ENCODE data around the gene CFDP1. TPM values are rescaled to one million over a fixed set of nuclear protein-coding genes. Genes with fewer than 3 reads are reported as not detected.

Gene CFDP1
- total and polyA plus RNA-seq, 2 of the 13 experiments (the other 11 are each of a cell fraction or from before 2014, with no cell fraction given) = 78.6 to 153 TPM

- no TSS peak for BruUV-seq (replicated peaks)
- DNase-seq (ENCODE audit: low spot score) = no peak
- Histone ChIP-seq H3K4me3 (replicated peaks in 1 of 3; ENCODE audit: insufficient read depth in 1 of 3, low read depth in 2 of 3, low read length in 3 of 3) (no peak overlapping the region), H2AFZ (ENCODE audit: low read length) (no peak overlapping the region), H3K9me3 (ENCODE audit: low read length) (no peaks in the 10 kb centered on the region), H3K4me1 (ENCODE audit: insufficient read depth, low read length) (no peaks in the 10 kb centered on the region), H3K4me2 (ENCODE audit: low read depth, low read length) (no peak overlapping the region), H3K79me2 (ENCODE audit: insufficient read depth, low read length) (no peaks in the 10 kb centered on the region), H4K20me1 (ENCODE audit: insufficient read depth, low read length) (no peaks in the 10 kb centered on the region), H3K27ac (ENCODE audit: extremely low read length, insufficient read depth, low read length) (no peak overlapping the region), H3K9ac (ENCODE audit: insufficient read depth, low read depth, low read length) (no peak overlapping the region), H3K36me3 (replicated peaks in 1 of 2; ENCODE audit: control insufficient read depth in 1 of 2, insufficient read depth in 2 of 2, low read length in 2 of 2) (peaks cover 6 to 15% of the 10 kb centered on the region in 2 experiments; a peak in 4 of 5 replicates), H3K27me3 (ENCODE audit: control insufficient read depth in 1 of 2, insufficient read depth in 2 of 2, low read length in 2 of 2) (no peaks in the 10 kb centered on the region)
- intact Hi-C loops (cut with micrococcal nuclease; ENCODE audit: unreplicated experiment) (no loop called here), in situ Hi-C loops (cut with HindIII; ENCODE audit: extremely low pct_ligation_motif_present, low pct_unique_long_range_greater_than_20kb) (no loop called here)
- FAIRE-seq = no peak
- ChIA-PET POLR2A (interaction anchor here (1.6 kb wide), 1 partner anchor 36 kb away, joined by 3 read pairs; no protein-coding TSS in a partner anchor), CTCF (ENCODE audit: low intra/inter-chr PET ratio, low total read pairs) (no interaction called here)
- no peak for ATAC-seq
- WGBS (ENCODE audit: low lambda C conversion rate) = 95% methylated on average over 2 of the region's 2 CpGs
- TF ChIP-seq BCL6 (CRISPR knock-in tag; IDR thresholded peaks at IDR 0.05) = no peak
- TF ChIP-seq, protein P1, sequence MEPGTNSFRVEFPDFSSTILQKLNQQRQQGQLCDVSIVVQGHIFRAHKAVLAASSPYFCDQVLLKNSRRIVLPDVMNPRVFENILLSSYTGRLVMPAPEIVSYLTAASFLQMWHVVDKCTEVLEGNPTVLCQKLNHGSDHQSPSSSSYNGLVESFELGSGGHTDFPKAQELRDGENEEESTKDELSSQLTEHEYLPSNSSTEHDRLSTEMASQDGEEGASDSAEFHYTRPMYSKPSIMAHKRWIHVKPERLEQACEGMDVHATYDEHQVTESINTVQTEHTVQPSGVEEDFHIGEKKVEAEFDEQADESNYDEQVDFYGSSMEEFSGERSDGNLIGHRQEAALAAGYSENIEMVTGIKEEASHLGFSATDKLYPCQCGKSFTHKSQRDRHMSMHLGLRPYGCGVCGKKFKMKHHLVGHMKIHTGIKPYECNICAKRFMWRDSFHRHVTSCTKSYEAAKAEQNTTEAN (CRISPR knock-in tag; conservative IDR thresholded peaks at IDR 0.05) = no peak
- TF ChIP-seq PRMT3 (CRISPR knock-in tag; IDR thresholded peaks at IDR 0.05; ENCODE audit: borderline replicate concordance, low read depth) = no peak
- no peak for TF ChIP-seq HNRNPK (IDR thresholded peaks at IDR 0.05; ENCODE audit: low read depth, low read length, poor library complexity, severe bottlenecking)
- no peak for TF ChIP-seq YEATS4 (CRISPR knock-in tag; IDR thresholded peaks at IDR 0.05; ENCODE audit: borderline replicate concordance)
- TF ChIP-seq SETDB1 (CRISPR knock-in tag; IDR thresholded peaks at IDR 0.05; ENCODE audit: borderline replicate concordance) = no peak
- TF ChIP-seq ZNF274 (CRISPR knock-in tag; IDR thresholded peaks at IDR 0.05) = no peak
- no peak for TF ChIP-seq ZNF564 (CRISPR knock-in tag; IDR thresholded peaks at IDR 0.05)
- TF ChIP-seq ZNF7 (CRISPR knock-in tag; IDR thresholded peaks at IDR 0.05) = no peak
- no peak for TF ChIP-seq ZBTB38 (CRISPR knock-in tag; IDR thresholded peaks at IDR 0.05)
Measured at GRCh38 chr16:75340741-75341491, 92.4 kb downstream of the CFDP1 start.

Data from HepG2 (cell line).